ENCODE results near the gene BUD13.

Gene BUD13

DNA sequence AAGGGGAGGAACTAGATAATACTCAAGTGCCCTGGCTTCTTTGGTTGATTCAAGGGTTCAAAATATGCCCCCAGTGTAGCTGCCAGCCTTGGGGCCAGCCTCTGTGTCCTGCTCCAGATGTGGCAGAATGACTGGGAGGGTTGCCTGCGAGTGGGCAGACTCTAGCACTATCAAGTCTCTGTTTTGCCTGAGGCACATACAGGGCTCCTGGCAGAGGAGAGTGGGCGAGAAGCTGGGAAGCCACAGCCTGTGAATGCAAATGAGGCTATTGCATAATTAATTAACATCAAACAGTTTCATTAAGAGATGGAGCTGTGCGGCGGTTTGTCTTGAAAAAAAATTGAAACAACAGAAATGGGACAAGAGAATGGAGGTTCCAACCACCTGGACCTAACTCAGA is 50.8 kb downstream of the BUD13 start:
- Histone ChIP-seq H3K4me1 (ENCODE audit: control insufficient read depth, insufficient read depth, low read length) (no peaks in the 10 kb centered on the region), H3K4me3 (ENCODE audit: low read depth, low read length) (no peak overlapping the region), H3K36me3 (ENCODE audit: control insufficient read depth in 2 of 2, insufficient read depth in 1 of 2, low read length in 2 of 2) (no peaks in the 10 kb centered on the region), H3K27ac (ENCODE audit: extremely low read depth, low read depth, low read length) (no peak overlapping the region), H3K9me3 (ENCODE audit: control insufficient read depth, insufficient read depth, low read depth, low read length) (no peaks in the 10 kb centered on the region)
- no peak for TF ChIP-seq ZNF16 (tag by site-specific recombination; IDR thresholded peaks at IDR 0.05; ENCODE audit: low read depth)
- peak; percentile 61 for TF ChIP-seq ZFHX2 (tag by site-specific recombination; conservative IDR thresholded peaks at IDR 0.05)
- TF ChIP-seq EGR2 (tag by site-specific recombination; IDR thresholded peaks at IDR 0.05; ENCODE audit: low read depth), result peak; percentile 35; the same call in 1 of the 2 replicates
- POLR2A ChIA-PET, result interaction anchor here (1.1 kb wide), 1 partner anchor 11 kb away, joined by 3 read pairs; no protein-coding TSS in a partner anchor
- CTCF ChIA-PET, result interaction anchor here (0.9 to 3.0 kb wide), 3 partner anchors 11 to 21 kb away, joined by 4 to 9 read pairs (median 8); no protein-coding TSS in a partner anchor

DNA sequence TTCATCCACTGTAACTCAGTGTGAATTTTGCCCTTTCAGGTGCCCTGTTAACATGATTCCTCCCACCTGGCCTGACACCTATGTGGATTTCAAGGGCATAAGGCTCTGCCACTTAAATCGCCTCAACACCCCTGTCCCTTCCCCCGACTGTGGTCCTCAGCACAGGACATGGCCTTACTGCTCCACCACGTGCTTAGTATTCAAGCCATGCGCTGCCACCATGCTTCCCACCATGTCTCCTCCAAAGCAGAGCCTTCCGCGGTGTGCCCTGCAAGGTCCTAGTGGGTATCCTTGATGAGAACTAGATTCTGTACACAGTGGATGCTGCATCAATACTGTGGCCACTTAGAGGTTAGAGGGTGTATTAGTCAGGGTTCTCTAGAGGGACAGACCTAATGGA is 51.9 kb downstream of the BUD13 start:
- Histone ChIP-seq H3K4me1 (ENCODE audit: control insufficient read depth, insufficient read depth, low read length) (no peaks in the 10 kb centered on the region), H3K4me3 (ENCODE audit: low read depth, low read length) (no peak overlapping the region), H3K27ac (ENCODE audit: extremely low read depth, low read depth, low read length) (no peak overlapping the region), H3K9me3 (ENCODE audit: control insufficient read depth, insufficient read depth, low read depth, low read length) (no peaks in the 10 kb centered on the region), H3K36me3 (ENCODE audit: control insufficient read depth in 2 of 2, insufficient read depth in 1 of 2, low read length in 2 of 2) (no peaks in the 10 kb centered on the region)
- ChIA-PET POLR2A (no interaction called here), CTCF (no interaction called here)
- no peak for TF ChIP-seq BCL11A (tag by site-specific recombination; IDR thresholded peaks at IDR 0.05; ENCODE audit: low read depth)
- TF ChIP-seq PRDM1 (tag by site-specific recombination; IDR thresholded peaks at IDR 0.05), result no peak
- TF ChIP-seq, protein P1, sequence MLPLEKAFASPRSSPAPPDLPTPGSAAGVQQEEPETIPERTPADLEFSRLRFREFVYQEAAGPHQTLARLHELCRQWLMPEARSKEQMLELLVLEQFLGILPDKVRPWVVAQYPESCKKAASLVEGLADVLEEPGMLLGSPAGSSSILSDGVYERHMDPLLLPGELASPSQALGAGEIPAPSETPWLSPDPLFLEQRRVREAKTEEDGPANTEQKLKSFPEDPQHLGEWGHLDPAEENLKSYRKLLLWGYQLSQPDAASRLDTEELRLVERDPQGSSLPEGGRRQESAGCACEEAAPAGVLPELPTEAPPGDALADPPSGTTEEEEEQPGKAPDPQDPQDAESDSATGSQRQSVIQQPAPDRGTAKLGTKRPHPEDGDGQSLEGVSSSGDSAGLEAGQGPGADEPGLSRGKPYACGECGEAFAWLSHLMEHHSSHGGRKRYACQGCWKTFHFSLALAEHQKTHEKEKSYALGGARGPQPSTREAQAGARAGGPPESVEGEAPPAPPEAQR (tag by site-specific recombination; IDR thresholded peaks at IDR 0.05), result no peak
- no peak for TF ChIP-seq ZNF510 (tag by site-specific recombination; IDR thresholded peaks at IDR 0.05; ENCODE audit: insufficient replicate concordance)
- no peak for TF ChIP-seq ZNF571 (tag by site-specific recombination; IDR thresholded peaks at IDR 0.05)
- TF ChIP-seq, protein P2, sequence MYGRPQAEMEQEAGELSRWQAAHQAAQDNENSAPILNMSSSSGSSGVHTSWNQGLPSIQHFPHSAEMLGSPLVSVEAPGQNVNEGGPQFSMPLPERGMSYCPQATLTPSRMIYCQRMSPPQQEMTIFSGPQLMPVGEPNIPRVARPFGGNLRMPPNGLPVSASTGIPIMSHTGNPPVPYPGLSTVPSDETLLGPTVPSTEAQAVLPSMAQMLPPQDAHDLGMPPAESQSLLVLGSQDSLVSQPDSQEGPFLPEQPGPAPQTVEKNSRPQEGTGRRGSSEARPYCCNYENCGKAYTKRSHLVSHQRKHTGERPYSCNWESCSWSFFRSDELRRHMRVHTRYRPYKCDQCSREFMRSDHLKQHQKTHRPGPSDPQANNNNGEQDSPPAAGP (tag by site-specific recombination; IDR thresholded peaks at IDR 0.05), result no peak
- no peak for TF ChIP-seq TRIM28 (IDR thresholded peaks at IDR 0.05; ENCODE audit: borderline replicate concordance, low read length)
- TF ChIP-seq KLF10 (tag by site-specific recombination; IDR thresholded peaks at IDR 0.05), result no peak
- no peak for TF ChIP-seq ZBTB48 (tag by site-specific recombination; IDR thresholded peaks at IDR 0.05)
- TF ChIP-seq KLF7 (tag by site-specific recombination; IDR thresholded peaks at IDR 0.05; ENCODE audit: borderline replicate concordance), result no peak
- TF ChIP-seq ZNF274 (IDR thresholded peaks at IDR 0.05; ENCODE audit: low read length), result no peak
- no peak for TF ChIP-seq ZNF274 (tag by site-specific recombination; IDR thresholded peaks at IDR 0.05; ENCODE audit: borderline replicate concordance)
- TF ChIP-seq, protein P3, sequence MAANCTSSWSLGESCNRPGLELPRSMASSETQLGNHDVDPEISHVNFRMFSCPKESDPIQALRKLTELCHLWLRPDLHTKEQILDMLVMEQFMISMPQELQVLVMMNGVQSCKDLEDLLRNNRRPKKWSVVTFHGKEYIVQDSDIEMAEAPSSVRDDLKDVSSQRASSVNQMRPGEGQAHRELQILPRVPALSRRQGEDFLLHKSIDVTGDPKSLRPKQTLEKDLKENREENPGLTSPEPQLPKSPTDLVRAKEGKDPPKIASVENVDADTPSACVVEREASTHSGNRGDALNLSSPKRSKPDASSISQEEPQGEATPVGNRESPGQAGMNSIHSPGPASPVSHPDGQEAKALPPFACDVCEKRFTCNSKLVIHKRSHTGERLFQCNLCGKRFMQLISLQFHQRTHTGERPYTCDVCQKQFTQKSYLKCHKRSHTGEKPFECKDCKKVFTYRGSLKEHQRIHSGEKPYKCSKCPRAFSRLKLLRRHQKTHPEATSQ (tag by site-specific recombination; IDR thresholded peaks at IDR 0.05), result no peak
- no peak for TF ChIP-seq TCF7L2 (IDR thresholded peaks at IDR 0.05; ENCODE audit: borderline replicate concordance, low read depth, low read length)

DNA sequence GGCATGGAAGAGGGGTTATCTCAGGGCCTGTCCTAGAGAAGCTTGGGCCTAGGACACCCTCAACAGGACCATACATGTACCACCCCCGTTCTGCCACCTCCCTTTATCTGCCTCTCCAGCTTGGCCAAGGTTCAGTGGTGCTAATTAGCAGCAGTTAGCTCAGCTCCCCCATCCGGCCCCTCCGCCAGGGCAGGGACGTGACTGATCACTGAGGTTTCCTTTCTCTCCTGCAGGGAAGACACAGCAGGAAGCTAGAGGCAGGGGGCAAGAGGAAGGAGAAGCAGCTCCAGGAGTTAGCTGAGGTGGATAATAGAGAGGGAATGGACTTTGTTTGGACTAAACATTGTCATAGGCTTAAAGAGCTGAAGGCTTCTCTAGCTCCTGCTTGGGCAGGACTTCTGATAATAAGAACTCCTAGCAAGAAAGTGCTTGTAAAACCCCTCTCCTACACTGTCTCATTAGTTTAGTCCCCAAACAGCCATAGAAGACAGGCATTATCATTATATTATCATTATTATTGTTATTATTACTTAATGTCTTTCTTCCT is 53.8 kb downstream of the BUD13 start:
- Histone ChIP-seq H3K9me3 (ENCODE audit: control insufficient read depth, insufficient read depth, low read depth, low read length) (no peaks in the 10 kb centered on the region), H3K27ac (ENCODE audit: extremely low read depth, low read depth, low read length) (no peak overlapping the region), H3K4me1 (ENCODE audit: control insufficient read depth, insufficient read depth, low read length) (no peaks in the 10 kb centered on the region), H3K36me3 (ENCODE audit: control insufficient read depth in 2 of 2, insufficient read depth in 1 of 2, low read length in 2 of 2) (no peaks in the 10 kb centered on the region), H3K4me3 (ENCODE audit: low read depth, low read length) (no peak overlapping the region)
- ChIA-PET CTCF (interaction anchor here (0.6 to 1.0 kb wide), 3 partner anchors 15 to 24 kb away, joined by 3 to 4 read pairs (median 3); no protein-coding TSS in a partner anchor), POLR2A (no interaction called here)
- TF ChIP-seq GLIS1 (tag by site-specific recombination; IDR thresholded peaks at IDR 0.05) (0 out of 2 replicates have a peak, but pooled peaks have one; percentile 15), ZNF561 (tag by site-specific recombination; IDR thresholded peaks at IDR 0.05; ENCODE audit: borderline replicate concordance) (no peak), ZNF157 (tag by site-specific recombination; IDR thresholded peaks at IDR 0.05) (no peak)
